Retinal pigment epithelial cell (primary cell): ENCODE results near the gene LLGL2.

Experiments
- DNase-seq: peaks from one replicate; pipeline ENCODE4 v3.0.0-alpha.2; 2010; ENCODE audit warnings: low read depth
- H3K4me3 ChIP-seq: 2 replicates; pipeline ENCODE4 v1.5.1; 2011; ENCODE audit warnings: mild to moderate bottlenecking, low read length, control low read depth, moderate library complexity
- TF ChIP-seq, protein P1 (sequence below): conservative IDR thresholded peaks from 2 replicates; pipeline ENCODE4 v1.5.1; 2011; ENCODE audit warnings: low read depth, low read length, control low read depth, inconsistent platforms

LLGL2 gene

GRCh38 chr17:75488693-75489510 is 36.6 kb upstream of the LLGL2 start:
- H3K4me3 ChIP-seq = no peak overlapping the region
- no peak for DNase-seq
- TF ChIP-seq, protein P1, sequence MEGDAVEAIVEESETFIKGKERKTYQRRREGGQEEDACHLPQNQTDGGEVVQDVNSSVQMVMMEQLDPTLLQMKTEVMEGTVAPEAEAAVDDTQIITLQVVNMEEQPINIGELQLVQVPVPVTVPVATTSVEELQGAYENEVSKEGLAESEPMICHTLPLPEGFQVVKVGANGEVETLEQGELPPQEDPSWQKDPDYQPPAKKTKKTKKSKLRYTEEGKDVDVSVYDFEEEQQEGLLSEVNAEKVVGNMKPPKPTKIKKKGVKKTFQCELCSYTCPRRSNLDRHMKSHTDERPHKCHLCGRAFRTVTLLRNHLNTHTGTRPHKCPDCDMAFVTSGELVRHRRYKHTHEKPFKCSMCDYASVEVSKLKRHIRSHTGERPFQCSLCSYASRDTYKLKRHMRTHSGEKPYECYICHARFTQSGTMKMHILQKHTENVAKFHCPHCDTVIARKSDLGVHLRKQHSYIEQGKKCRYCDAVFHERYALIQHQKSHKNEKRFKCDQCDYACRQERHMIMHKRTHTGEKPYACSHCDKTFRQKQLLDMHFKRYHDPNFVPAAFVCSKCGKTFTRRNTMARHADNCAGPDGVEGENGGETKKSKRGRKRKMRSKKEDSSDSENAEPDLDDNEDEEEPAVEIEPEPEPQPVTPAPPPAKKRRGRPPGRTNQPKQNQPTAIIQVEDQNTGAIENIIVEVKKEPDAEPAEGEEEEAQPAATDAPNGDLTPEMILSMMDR = no peak

DNA sequence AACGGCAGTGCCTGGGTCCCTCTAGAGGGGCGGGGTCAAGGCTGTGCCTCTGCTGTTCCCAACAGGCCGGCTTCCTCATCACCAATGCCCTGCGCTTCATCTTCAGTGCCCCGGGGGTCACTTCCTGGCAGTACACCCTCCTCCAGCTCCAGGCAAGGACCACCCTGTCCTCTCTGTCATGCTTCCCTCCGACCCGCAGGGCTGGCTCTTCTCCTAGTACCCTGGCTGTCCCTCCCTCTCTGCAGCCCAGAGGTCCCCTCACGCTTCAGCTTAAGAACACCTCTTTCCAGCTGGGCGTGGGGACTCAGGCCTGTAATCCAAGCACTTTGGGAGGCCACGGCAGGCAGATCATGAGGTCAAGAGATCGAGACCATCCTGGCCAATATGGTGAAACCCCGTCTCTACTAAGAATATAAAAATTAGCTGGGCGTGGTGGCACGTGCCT is 36.0 kb upstream of the LLGL2 start:
- H3K4me3 ChIP-seq = no peak overlapping the region
- DNase-seq = no peak
- TF ChIP-seq, protein P1 = no peak

DNA sequence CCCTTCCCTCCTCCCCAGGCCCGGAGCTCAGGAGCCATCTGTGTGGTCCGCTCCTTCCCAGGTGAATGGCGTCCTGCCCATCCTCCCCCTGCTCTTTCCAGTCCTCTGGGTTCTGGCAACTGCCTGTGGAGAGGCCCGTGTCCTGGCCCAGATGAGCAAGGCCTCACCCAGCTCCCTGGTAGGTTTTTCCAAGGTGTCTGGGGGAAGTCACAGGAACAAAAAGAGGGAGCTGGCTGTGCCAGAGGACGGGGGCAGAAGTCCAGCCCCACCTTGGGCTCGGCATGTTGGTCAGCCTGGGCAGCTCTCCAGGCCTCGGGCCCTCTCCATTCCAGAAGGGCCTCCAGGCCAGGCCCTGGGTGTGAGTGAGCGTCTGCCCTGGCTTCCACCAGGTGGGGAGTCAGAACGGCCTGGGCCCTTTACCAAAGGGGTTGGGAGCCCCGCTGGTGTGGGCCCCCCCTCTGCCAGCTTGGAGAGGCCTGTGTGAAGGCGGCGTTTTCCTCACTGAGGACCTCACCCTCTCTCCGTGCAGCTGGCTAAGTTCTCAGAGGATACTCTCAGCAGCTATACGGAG is 35.2 kb upstream of the LLGL2 start:
- TF ChIP-seq, protein P1 = no peak
- H3K4me3 ChIP-seq = no peak overlapping the region
- DNase-seq = no peak

DNA sequence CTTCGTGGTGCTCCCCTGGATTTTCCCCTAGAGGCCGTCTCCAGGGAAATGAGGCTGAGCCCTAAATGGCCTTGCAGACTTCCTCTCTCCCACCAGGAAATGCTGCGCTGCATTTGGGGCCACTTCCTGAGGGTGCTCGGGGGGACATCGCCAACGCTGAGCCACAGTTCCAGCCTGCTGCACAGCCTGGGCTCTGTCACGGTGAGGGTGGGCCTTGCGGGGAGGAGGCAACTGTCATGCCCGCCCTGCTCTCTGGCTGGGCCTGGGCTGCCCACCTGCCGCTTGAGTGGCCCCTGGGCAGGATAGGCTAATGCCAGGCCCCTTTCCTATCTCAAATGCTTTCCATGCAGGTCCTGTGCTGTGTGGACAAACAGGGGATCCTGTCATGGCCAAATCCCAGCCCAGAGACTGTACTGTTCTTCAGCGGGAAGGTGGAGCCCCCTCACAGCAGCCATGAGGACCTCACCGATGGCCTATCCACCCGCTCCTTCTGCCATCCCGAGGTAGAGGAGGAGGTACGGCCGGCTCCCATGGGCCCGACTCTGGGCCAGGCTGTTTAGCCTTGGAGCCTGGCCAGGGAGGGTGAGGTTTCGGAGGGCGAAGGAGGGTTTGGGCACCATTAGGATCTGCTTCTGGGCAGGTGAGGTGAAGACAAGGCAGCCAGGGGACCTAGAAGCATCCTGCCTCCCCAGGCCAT is 34.4 kb upstream of the LLGL2 start:
- no peak for DNase-seq
- no peak overlapping the region for H3K4me3 ChIP-seq
- TF ChIP-seq, protein P1 = no peak

GRCh38 chr17:75491680-75492079 is 33.8 kb upstream of the LLGL2 start:
- no peak overlapping the region for H3K4me3 ChIP-seq
- no peak for DNase-seq

DNA sequence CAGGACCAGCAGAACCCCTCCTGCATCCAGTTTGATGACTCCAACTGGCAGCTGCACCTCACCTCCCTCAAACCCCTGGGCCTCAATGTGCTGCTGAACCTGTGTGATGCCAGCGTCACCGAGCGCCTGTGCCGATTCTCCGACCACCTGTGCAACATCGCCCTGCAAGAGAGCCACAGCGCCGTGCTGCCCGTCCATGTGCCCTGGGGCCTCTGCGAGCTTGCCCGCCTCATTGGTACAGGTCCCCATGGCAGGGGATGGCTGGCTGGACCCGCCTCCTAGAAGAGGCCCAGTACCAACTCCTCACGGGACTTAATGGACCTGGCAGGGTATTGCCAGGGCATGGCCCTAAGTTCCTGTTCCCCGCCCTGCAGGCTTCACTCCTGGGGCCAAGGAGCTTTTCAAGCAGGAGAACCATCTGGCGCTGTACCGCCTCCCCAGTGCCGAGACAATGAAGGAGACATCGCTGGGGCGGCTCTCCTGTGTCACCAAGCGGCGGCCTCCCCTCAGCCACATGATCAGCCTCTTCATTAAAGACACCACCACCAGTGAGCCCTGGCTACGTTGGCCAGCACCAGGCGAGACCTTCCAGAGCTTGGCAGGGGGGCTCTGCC is 32.8 kb upstream of the LLGL2 start:
- no peak for DNase-seq
- H3K4me3 ChIP-seq = no peak overlapping the region
- TF ChIP-seq, protein P1 = no peak

More at GRCh38 chr17:75491680-75492079, 33.8 kb upstream of the LLGL2 start:
- TF ChIP-seq, protein P1 = no peak
